Epithelial cell of umbilical artery (primary cell): ENCODE measurements around the gene SLC1A4. TPM values are rescaled to one million over a fixed set of nuclear protein-coding genes. Genes with fewer than 3 reads are reported as not detected.

ENCODE experiments used
- total RNA-seq: library from RNA; depleted of rRNA; stranded (reverse); fragments of >200 nt; gene quantifications from 2 replicates; pipeline ENCODE4 v1.2.3, GENCODE V29; 2014

The SLC1A4 gene
- total RNA-seq, result 22.0 and 24.0 TPM in 2 replicates

DNA sequence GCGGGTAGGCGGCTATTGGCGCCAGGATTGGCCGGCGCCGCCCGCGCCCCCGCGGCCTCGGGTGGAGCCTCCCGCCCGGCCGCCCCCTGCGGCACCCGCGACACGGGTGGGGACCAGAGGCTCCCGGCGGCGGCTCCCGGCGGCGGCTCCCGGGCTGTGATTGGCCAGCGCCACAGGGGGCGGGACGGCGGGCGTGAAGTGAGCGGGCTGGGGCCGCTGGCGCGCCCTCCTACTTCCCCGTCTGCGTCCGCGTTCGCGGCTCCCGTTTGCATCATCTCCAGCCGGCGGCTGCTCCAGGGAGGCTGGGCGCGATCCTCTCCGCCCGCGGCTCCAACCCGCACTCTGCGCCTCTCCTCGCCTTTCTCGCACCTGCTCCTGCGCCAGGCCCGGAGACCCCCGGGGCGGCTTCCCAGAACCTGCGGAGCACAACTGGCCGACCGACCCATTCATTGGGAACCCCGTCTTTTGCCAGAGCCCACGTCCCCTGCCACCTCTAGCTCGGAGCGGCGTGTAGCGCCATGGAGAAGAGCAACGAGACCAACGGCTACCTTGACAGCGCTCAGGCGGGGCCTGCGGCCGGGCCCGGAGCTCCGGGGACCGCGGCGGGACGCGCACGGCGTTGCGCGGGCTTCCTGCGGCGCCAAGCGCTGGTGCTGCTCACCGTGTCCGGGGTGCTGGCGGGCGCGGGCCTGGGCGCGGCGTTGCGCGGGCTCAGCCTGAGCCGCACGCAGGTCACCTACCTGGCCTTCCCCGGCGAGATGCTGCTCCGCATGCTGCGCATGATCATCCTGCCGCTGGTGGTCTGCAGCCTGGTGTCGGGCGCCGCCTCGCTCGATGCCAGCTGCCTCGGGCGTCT lies at the start of gene SLC1A4:
Gene SLC1A4, plus strand, starts transcription at position 274 of the 856 bp plus-strand sequence. Its CDS starts 245 bp downstream, at position 519.

DNA sequence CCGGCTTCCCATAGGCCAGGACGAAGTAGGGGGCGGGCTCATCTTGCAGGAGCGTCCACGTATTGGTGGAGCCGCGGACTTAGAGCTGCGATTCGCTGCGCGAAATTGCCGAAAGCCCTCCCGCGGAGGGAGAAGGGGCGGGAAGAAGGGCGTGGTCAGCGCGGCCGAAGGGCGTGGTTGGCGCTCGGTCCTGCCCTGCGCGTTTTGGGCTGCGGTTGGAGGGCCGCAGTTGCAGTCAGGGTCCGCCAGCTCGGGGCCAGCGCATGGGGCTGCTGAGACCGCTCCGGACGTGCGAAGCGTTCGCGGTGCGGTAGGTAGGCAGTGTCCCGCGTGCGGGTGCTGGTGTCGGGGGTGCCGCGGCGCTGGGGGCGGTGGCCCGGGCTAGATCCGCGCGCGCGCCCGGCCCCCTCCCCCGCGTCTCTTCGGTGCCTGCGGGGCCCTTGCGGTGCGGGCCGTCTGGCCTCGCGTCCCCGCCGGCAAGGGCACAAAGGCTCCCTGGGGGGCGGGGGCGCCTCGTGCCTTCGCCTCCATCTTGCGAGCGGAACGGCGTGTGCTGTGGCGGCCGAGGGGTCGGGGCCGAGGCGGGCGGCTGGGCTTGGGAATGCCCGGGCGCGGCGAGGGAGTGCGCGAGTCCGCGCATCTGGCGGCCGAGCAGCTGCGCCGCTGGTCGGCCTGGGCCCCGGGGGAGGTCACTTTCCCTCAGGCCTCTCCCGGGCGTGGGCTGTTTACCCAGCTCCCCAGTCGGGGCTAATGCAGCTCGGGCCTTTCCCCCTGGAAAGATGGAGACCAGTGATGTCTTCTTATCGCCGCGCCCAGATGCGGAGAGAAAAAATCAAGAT lies 67.2 kb downstream of the SLC1A4 start, which contains the start of gene CEP68:
Gene CEP68, plus strand, starts transcription at position 202 of the 839 bp plus-strand sequence. CDS start 13,029 bp downstream, outside the sequence.

Other genes with a start within 250 kb of the SLC1A4 start
- gene CEP68, start 67.0 kb downstream of the SLC1A4 start, total RNA-seq, result 11.4 and 16.0 TPM in 2 replicates
- 109 and 123 TPM in 2 replicates for gene RAB1A, start 140.7 kb downstream of the SLC1A4 start, total RNA-seq
- gene ACTR2, start 238.4 kb downstream of the SLC1A4 start, total RNA-seq, result 140 and 159 TPM in 2 replicates